H9 (cell line): ENCODE results near the gene RCAN2. TPM values are rescaled to one million over a fixed set of nuclear protein-coding genes. Genes with fewer than 3 reads are reported as not detected.

Source experiments
- DNase-seq: peaks from one replicate; pipeline ENCODE4 v3.0.0-alpha.2; 2017
- H2AFZ ChIP-seq: one replicate; pipeline ENCODE4 v1.6.1; 2013; ENCODE audit warnings: mild to moderate bottlenecking, low read length, control low read depth, moderate library complexity
- H2AK5ac ChIP-seq: 2 replicates; pipeline ENCODE4 v1.6.1; 2013; ENCODE audit warnings: low read length, control low read depth, mixed read lengths; ENCODE audit not compliant: insufficient read length
- H2BK120ac ChIP-seq: one replicate; pipeline ENCODE4 v1.6.1; 2013; ENCODE audit warnings: low read depth, mild to moderate bottlenecking, low read length, control low read depth, inconsistent platforms; ENCODE audit not compliant: poor library complexity, severe bottlenecking
- H2BK12ac ChIP-seq: 2 replicates; pipeline ENCODE4 v1.6.1; 2013; ENCODE audit warnings: low read length, control low read depth, mixed read lengths, low read depth; ENCODE audit not compliant: insufficient read length
- H2BK15ac ChIP-seq: 2 replicates; pipeline ENCODE4 v1.6.1; 2013; ENCODE audit warnings: low read depth, low read length, control low read depth
- H2BK20ac ChIP-seq: one replicate; pipeline ENCODE4 v1.6.1; 2013; ENCODE audit warnings: low read depth, mild to moderate bottlenecking, low read length, control low read depth, inconsistent platforms; ENCODE audit not compliant: poor library complexity, severe bottlenecking
- H2BK5ac ChIP-seq: 2 replicates; pipeline ENCODE4 v1.6.1; 2013; ENCODE audit warnings: low read length, control low read depth, mixed read lengths; ENCODE audit not compliant: insufficient read length
- H3K14ac ChIP-seq: 2 replicates; pipeline ENCODE4 v1.6.1; 2013; ENCODE audit warnings: low read length, control low read depth; ENCODE audit not compliant: insufficient read depth
- H3K18ac ChIP-seq: 2 replicates; pipeline ENCODE4 v1.6.1; 2013; ENCODE audit warnings: low read depth, mild to moderate bottlenecking, mixed read lengths, low read length, control low read depth; ENCODE audit not compliant: insufficient read length
- H3K23ac ChIP-seq: 2 replicates; pipeline ENCODE4 v1.6.1; 2013; ENCODE audit warnings: low read length, control low read depth, mixed read lengths, low read depth; ENCODE audit not compliant: insufficient read length
- H3K23me2 ChIP-seq: 2 replicates; pipeline ENCODE4 v1.6.1; 2013; ENCODE audit warnings: low read depth, mild to moderate bottlenecking, mixed read lengths, low read length, control low read depth; ENCODE audit not compliant: insufficient read length, poor library complexity, severe bottlenecking
- H3K27ac ChIP-seq: 2 replicates; pipeline ENCODE4 v1.5.1; 2013; ENCODE audit warnings: low read length, control low read depth, mixed read lengths, low read depth; ENCODE audit not compliant: insufficient read length
- H3K27me3 ChIP-seq: 2 replicates; pipeline ENCODE4 v1.6.1; 2013; ENCODE audit warnings: low read length, control low read depth, inconsistent platforms; ENCODE audit not compliant: insufficient read depth
- H3K4ac ChIP-seq: 2 replicates; pipeline ENCODE4 v1.6.1; 2013; ENCODE audit warnings: low read depth, mild to moderate bottlenecking, control low read depth, inconsistent platforms, low read length, moderate library complexity
- H3K4me1 ChIP-seq: 2 replicates; pipeline ENCODE4 v1.6.1; 2013; ENCODE audit warnings: low read length, control low read depth, inconsistent platforms; ENCODE audit not compliant: insufficient read depth
- H3K4me2 ChIP-seq: 2 replicates; pipeline ENCODE4 v1.6.1; 2013; ENCODE audit warnings: low read length, control low read depth, mixed read lengths; ENCODE audit not compliant: insufficient read length, insufficient read depth
- H3K56ac ChIP-seq: 2 replicates; pipeline ENCODE4 v1.6.1; 2013; ENCODE audit warnings: low read depth, mild to moderate bottlenecking, mixed read lengths, low read length, control low read depth; ENCODE audit not compliant: insufficient read length
- H3K79me1 ChIP-seq: 2 replicates; pipeline ENCODE4 v1.6.1; 2013; ENCODE audit warnings: low read depth, mild to moderate bottlenecking, moderate library complexity, low read length, control low read depth, inconsistent platforms; ENCODE audit not compliant: insufficient read depth, poor library complexity, severe bottlenecking
- H3K79me2 ChIP-seq: 2 replicates; pipeline ENCODE4 v1.6.1; 2013; ENCODE audit warnings: low read length, control low read depth, inconsistent platforms; ENCODE audit not compliant: insufficient read depth
- H3K9ac ChIP-seq: 2 replicates; pipeline ENCODE4 v1.6.1; 2013; ENCODE audit warnings: low read length, control low read depth, mixed read lengths; ENCODE audit not compliant: insufficient read length; ENCODE audit errors: extremely low read depth
- H3K9me3 ChIP-seq: one replicate; pipeline ENCODE4 v1.6.1; 2013; ENCODE audit warnings: low read depth, low read length, inconsistent platforms; ENCODE audit not compliant: control insufficient read depth
- H3T11ph ChIP-seq: one replicate; pipeline ENCODE4 v1.6.1; 2013; ENCODE audit warnings: mild to moderate bottlenecking, low read length, control low read depth, inconsistent platforms
- H4K20me1 ChIP-seq: one replicate; pipeline ENCODE4 v1.6.1; 2013; ENCODE audit not compliant: control insufficient read depth, insufficient read length, insufficient read depth
- H4K5ac ChIP-seq: 2 replicates; pipeline ENCODE4 v1.6.1; 2013; ENCODE audit warnings: low read depth, mild to moderate bottlenecking, mixed read lengths, low read length, control low read depth; ENCODE audit not compliant: insufficient read length
- H4K8ac ChIP-seq: replicated peaks from 2 replicates; pipeline ENCODE4 v1.6.1; 2013; ENCODE audit warnings: low read length, control low read depth, mixed read lengths, low read depth; ENCODE audit not compliant: insufficient read length
- H4K91ac ChIP-seq: 2 replicates; pipeline ENCODE4 v1.6.1; 2013; ENCODE audit warnings: low read depth, mild to moderate bottlenecking, moderate library complexity, mixed read lengths, low read length, control low read depth; ENCODE audit not compliant: insufficient read length
- H3K27ac Mint-ChIP-seq, 3 experiments: 2 replicates in 2 of 3; 3 replicates in 1 of 3; pipeline ENCODE4 v1.8.0; 2020 to 2021; ENCODE audit warnings: mixed read lengths in 3 of 3, mild to moderate bottlenecking in 1 of 3, moderate library complexity in 1 of 3
- H3K27me3 Mint-ChIP-seq: 2 replicates; pipeline ENCODE4 v1.8.0; 2021; ENCODE audit warnings: low read depth, mild to moderate bottlenecking, moderate library complexity, mixed read lengths
- H3K36me3 Mint-ChIP-seq, 3 experiments: 2 replicates in 2 of 3; 3 replicates in 1 of 3; pipeline ENCODE4 v1.8.0; 2020 to 2021; ENCODE audit warnings: low read depth in 3 of 3, mixed read lengths in 3 of 3; ENCODE audit not compliant: insufficient read depth in 1 of 3
- H3K4me1 Mint-ChIP-seq, 2 experiments: 2 replicates each; pipeline ENCODE4 v1.8.0; 2020; ENCODE audit warnings: mixed read lengths in 2 of 2
- H3K4me3 Mint-ChIP-seq, 2 experiments: 2 replicates in 1 of 2; 3 replicates in 1 of 2; pipeline ENCODE4 v1.8.0; 2020 to 2021; ENCODE audit warnings: mild to moderate bottlenecking in 2 of 2, mixed read lengths in 2 of 2, moderate library complexity in 1 of 2
- H3K9me3 Mint-ChIP-seq, 2 experiments: 2 replicates in 1 of 2; 3 replicates in 1 of 2; pipeline ENCODE4 v1.8.0; 2020; ENCODE audit warnings: mild to moderate bottlenecking in 2 of 2, mixed read lengths in 2 of 2, moderate library complexity in 1 of 2
- CTCF ChIP-seq: fragments of 200-600 bp; sonication (generic); conservative IDR thresholded peaks from 3 replicates; pipeline ENCODE4 v1.8.0; 2021; ENCODE audit warnings: antibody characterized with exemption, mild to moderate bottlenecking
- WGBS: extraction: QIAGEN DNeasy Blood & Tissue Kit; methylation state at CpG from one replicate; pipeline ENCODE4 v1.1.7; 2013; ENCODE audit warnings: missing lambda C conversion rate, low lambda C conversion rate, mixed read lengths; ENCODE audit not compliant: insufficient read length; ENCODE audit errors: extremely low coverage; 5-methylcytosine and 5-hydroxymethylcytosine counted together
- total RNA-seq: library from RNA; stranded (reverse); gene quantifications from 2 replicates; pipeline ENCODE4 v1.2.1, GENCODE V29; 2021

The RCAN2 gene
- total RNA-seq, 1 experiment from 2014 or later, result 3.0 TPM

- H2BK12ac ChIP-seq, result no peak overlapping the region
- no peaks in the 10 kb centered on the region for H3K79me2 ChIP-seq
- H2AK5ac ChIP-seq, result no peak overlapping the region
- no peak overlapping the region for H2BK20ac ChIP-seq
- H3K18ac ChIP-seq, result no peak overlapping the region
- Mint-ChIP-seq H3K4me3 (no peak overlapping the region), H3K9me3 (no peaks in the 10 kb centered on the region), H3K4me1 (peaks cover 8 to 10% of the 10 kb centered on the region in 2 experiments), H3K36me3 (no peaks in the 10 kb centered on the region), H3K27ac (no peak overlapping the region), H3K27me3 (peaks cover 2% of the 10 kb centered on the region; the same call in 1 of the 2 replicates)
- H3K4me2 ChIP-seq, result no peak overlapping the region
- WGBS, result no CpG with 5 or more reads among the region's 2 CpGs
- H3K9ac ChIP-seq, result no peak overlapping the region
- no peaks in the 10 kb centered on the region; the same call in 1 of the 2 replicates for H3K4me1 ChIP-seq
- no peak for DNase-seq
- no peaks in the 10 kb centered on the region for H4K20me1 ChIP-seq
- H2AFZ ChIP-seq, result no peak overlapping the region
- no peaks in the 10 kb centered on the region for H3K79me1 ChIP-seq
- no peaks in the 10 kb centered on the region for H3K27me3 ChIP-seq
- H2BK120ac ChIP-seq, result no peak overlapping the region
- H4K5ac ChIP-seq, result no peak overlapping the region
- H4K8ac ChIP-seq, result no peak overlapping the region
- H3K14ac ChIP-seq, result no peak overlapping the region
- H3K4ac ChIP-seq, result no peak overlapping the region
- H4K91ac ChIP-seq, result no peak overlapping the region
- H2BK5ac ChIP-seq, result no peak overlapping the region
- H3K23ac ChIP-seq, result no peak overlapping the region
- no peak overlapping the region for H2BK15ac ChIP-seq
- H3K9me3 ChIP-seq, result no peaks in the 10 kb centered on the region
- H3K27ac ChIP-seq, result no peak overlapping the region
- no peaks in the 10 kb centered on the region for H3K23me2 ChIP-seq
- H3T11ph ChIP-seq, result no peak overlapping the region
- H3K56ac ChIP-seq, result no peak overlapping the region
- TF ChIP-seq CTCF, result no peak
Observed at GRCh38 chr6:46324706-46325105, 166.5 kb downstream of the RCAN2 start.
